ENCODE data around the gene HPSE2. TPM values are rescaled to one million over a fixed set of nuclear protein-coding genes. Genes with fewer than 3 reads are reported as not detected.

HPSE2 gene
- total RNA-seq, 1 experiment from 2014 or later, result 0.05 TPM

DNA sequence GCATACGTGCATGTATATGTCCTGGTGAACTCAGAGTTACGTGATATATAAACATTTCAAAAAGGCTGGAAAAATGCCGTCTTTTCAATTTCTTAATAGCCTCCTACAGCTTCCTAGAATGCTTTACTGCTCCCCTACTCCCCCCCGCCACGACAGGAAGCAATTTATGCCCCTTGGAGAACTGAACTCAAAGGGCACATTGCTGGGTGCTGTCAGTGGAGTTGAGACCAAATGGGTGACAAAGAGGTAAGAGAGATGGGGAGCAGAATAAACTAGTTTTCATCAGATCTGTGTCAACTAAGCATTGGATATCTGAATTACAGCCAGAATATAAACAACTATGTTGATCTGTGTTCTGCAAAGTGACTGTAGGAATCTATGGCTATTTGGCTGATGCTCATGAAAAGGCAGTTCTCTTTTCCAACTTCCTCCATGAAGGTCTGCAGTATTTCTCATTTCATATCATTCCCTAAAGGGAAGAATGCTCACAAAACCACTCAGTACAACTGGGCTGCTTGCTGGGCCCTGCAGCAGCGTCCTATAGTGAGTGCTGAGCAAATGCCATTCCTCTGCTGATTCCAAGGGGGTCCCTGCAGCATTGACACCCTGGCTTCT, 617.6 kb downstream of the HPSE2 start:
- Histone ChIP-seq H3K36me3 (ENCODE audit: control insufficient read depth in 1 of 2, insufficient read depth in 2 of 2, low read length in 2 of 2) (no peaks in the 10 kb centered on the region), H3K4me2 (ENCODE audit: low read length) (no peak overlapping the region), H3K79me2 (ENCODE audit: insufficient read depth, low read length) (no peaks in the 10 kb centered on the region), H3K4me3 (replicated peaks in 1 of 2; ENCODE audit: low read depth in 1 of 2, low read length in 2 of 2) (no peak overlapping the region), H3K9me2 (ENCODE audit: insufficient read depth) (no peaks in the 10 kb centered on the region), H3K27me3 (ENCODE audit: insufficient read depth, low read length) (peaks cover 31% of the 10 kb centered on the region), H3K9me3 (ENCODE audit: control insufficient read depth in 1 of 2, insufficient read depth in 1 of 2, low read depth in 1 of 2, low read length in 2 of 2) (no peaks in the 10 kb centered on the region), H2AFZ (ENCODE audit: low read depth, low read length, poor library complexity, severe bottlenecking) (no peak overlapping the region), H3K4me1 (ENCODE audit: control insufficient read depth in 1 of 2, insufficient read depth in 2 of 2, low read length in 2 of 2) (no peaks in the 10 kb centered on the region), H4K20me1 (ENCODE audit: insufficient read depth) (no peaks in the 10 kb centered on the region), H3K27ac (ENCODE audit: low read depth, low read length) (no peak overlapping the region), H3K9ac (ENCODE audit: low read length) (no peak overlapping the region)
- ChIA-PET POLR2A (no interaction called here), CTCF (no interaction called here), RAD21 (ENCODE audit: low non-redundant PET in 1 of 2, low total read pairs in 2 of 2, uncharacterized antibody in 2 of 2, unreplicated experiment in 2 of 2) (no interaction called here)
- no TSS peak for BruUV-seq (replicated peaks)
- intact Hi-C loops (cut with micrococcal nuclease), result no loop called here
- ATAC-seq (no peak), DNase-seq (ENCODE audit: low read depth, low spot score) (no peak)
- TF ChIP-seq, protein P1, sequence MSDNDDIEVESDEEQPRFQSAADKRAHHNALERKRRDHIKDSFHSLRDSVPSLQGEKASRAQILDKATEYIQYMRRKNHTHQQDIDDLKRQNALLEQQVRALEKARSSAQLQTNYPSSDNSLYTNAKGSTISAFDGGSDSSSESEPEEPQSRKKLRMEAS (IDR thresholded peaks at IDR 0.05), result no peak
- TF ChIP-seq POLR2A (IDR thresholded peaks at IDR 0.05; ENCODE audit: borderline replicate concordance, extremely low read depth, insufficient read depth, insufficient read length) (no peak), ELF1 (IDR thresholded peaks at IDR 0.05; ENCODE audit: borderline replicate concordance, low read depth) (no peak), JUND (IDR thresholded peaks at IDR 0.05) (no peak), POLR2AphosphoS5 (IDR thresholded peaks at IDR 0.05; ENCODE audit: low read depth, low read length) (no peak), EZH2phosphoT487 (IDR thresholded peaks at IDR 0.05; ENCODE audit: borderline replicate concordance) (no peak), ZNF274 (IDR thresholded peaks at IDR 0.05; ENCODE audit: low read depth, low read length) (no peak), TCF7L2 (IDR thresholded peaks at IDR 0.05; ENCODE audit: borderline replicate concordance, extremely low read depth, insufficient read depth, insufficient read length) (no peak), SRF (IDR thresholded peaks at IDR 0.05; ENCODE audit: low read depth) (no peak), EZH2 (IDR thresholded peaks at IDR 0.05) (no peak), SIN3A (IDR thresholded peaks at IDR 0.05; ENCODE audit: low read depth) (no peak), EGR1 (IDR thresholded peaks at IDR 0.05; ENCODE audit: low read depth) (no peak), CBX3 (IDR thresholded peaks at IDR 0.05; ENCODE audit: low read depth) (no peak), ZFX (IDR thresholded peaks at IDR 0.05) (no peak), YY1 (IDR thresholded peaks at IDR 0.05; ENCODE audit: extremely low read depth, insufficient replicate concordance, low read depth, low read length) (no peak)
- TF ChIP-seq, protein P2, sequence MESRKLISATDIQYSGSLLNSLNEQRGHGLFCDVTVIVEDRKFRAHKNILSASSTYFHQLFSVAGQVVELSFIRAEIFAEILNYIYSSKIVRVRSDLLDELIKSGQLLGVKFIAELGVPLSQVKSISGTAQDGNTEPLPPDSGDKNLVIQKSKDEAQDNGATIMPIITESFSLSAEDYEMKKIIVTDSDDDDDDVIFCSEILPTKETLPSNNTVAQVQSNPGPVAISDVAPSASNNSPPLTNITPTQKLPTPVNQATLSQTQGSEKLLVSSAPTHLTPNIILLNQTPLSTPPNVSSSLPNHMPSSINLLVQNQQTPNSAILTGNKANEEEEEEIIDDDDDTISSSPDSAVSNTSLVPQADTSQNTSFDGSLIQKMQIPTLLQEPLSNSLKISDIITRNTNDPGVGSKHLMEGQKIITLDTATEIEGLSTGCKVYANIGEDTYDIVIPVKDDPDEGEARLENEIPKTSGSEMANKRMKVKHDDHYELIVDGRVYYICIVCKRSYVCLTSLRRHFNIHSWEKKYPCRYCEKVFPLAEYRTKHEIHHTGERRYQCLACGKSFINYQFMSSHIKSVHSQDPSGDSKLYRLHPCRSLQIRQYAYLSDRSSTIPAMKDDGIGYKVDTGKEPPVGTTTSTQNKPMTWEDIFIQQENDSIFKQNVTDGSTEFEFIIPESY (IDR thresholded peaks at IDR 0.05; ENCODE audit: extremely low read depth, insufficient replicate concordance, low read length), result no peak
- TF ChIP-seq, protein P3, sequence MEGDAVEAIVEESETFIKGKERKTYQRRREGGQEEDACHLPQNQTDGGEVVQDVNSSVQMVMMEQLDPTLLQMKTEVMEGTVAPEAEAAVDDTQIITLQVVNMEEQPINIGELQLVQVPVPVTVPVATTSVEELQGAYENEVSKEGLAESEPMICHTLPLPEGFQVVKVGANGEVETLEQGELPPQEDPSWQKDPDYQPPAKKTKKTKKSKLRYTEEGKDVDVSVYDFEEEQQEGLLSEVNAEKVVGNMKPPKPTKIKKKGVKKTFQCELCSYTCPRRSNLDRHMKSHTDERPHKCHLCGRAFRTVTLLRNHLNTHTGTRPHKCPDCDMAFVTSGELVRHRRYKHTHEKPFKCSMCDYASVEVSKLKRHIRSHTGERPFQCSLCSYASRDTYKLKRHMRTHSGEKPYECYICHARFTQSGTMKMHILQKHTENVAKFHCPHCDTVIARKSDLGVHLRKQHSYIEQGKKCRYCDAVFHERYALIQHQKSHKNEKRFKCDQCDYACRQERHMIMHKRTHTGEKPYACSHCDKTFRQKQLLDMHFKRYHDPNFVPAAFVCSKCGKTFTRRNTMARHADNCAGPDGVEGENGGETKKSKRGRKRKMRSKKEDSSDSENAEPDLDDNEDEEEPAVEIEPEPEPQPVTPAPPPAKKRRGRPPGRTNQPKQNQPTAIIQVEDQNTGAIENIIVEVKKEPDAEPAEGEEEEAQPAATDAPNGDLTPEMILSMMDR (IDR thresholded peaks at IDR 0.05 in 2 of 3, conservative IDR thresholded peaks at IDR 0.05 in 1 of 3; ENCODE audit: borderline replicate concordance in 1 of 3, insufficient read depth in 1 of 3, low read depth in 2 of 3, low read length in 2 of 3), result no peak
- TF ChIP-seq, protein P4, sequence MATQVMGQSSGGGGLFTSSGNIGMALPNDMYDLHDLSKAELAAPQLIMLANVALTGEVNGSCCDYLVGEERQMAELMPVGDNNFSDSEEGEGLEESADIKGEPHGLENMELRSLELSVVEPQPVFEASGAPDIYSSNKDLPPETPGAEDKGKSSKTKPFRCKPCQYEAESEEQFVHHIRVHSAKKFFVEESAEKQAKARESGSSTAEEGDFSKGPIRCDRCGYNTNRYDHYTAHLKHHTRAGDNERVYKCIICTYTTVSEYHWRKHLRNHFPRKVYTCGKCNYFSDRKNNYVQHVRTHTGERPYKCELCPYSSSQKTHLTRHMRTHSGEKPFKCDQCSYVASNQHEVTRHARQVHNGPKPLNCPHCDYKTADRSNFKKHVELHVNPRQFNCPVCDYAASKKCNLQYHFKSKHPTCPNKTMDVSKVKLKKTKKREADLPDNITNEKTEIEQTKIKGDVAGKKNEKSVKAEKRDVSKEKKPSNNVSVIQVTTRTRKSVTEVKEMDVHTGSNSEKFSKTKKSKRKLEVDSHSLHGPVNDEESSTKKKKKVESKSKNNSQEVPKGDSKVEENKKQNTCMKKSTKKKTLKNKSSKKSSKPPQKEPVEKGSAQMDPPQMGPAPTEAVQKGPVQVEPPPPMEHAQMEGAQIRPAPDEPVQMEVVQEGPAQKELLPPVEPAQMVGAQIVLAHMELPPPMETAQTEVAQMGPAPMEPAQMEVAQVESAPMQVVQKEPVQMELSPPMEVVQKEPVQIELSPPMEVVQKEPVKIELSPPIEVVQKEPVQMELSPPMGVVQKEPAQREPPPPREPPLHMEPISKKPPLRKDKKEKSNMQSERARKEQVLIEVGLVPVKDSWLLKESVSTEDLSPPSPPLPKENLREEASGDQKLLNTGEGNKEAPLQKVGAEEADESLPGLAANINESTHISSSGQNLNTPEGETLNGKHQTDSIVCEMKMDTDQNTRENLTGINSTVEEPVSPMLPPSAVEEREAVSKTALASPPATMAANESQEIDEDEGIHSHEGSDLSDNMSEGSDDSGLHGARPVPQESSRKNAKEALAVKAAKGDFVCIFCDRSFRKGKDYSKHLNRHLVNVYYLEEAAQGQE (IDR thresholded peaks at IDR 0.05; ENCODE audit: low read depth), result no peak
- TF ChIP-seq, protein P5, sequence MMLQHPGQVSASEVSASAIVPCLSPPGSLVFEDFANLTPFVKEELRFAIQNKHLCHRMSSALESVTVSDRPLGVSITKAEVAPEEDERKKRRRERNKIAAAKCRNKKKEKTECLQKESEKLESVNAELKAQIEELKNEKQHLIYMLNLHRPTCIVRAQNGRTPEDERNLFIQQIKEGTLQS (IDR thresholded peaks at IDR 0.05), result no peak

Measured in HCT116 (cell line).